ENCODE measurements around the gene GDF10. TPM values are rescaled to one million over a fixed set of nuclear protein-coding genes. Genes with fewer than 3 reads are reported as not detected.

GDF10 gene
- total and polyA plus RNA-seq, 3 donors from 2014 or later: 17.7 to 47.3 (median 34.4) TPM

DNA sequence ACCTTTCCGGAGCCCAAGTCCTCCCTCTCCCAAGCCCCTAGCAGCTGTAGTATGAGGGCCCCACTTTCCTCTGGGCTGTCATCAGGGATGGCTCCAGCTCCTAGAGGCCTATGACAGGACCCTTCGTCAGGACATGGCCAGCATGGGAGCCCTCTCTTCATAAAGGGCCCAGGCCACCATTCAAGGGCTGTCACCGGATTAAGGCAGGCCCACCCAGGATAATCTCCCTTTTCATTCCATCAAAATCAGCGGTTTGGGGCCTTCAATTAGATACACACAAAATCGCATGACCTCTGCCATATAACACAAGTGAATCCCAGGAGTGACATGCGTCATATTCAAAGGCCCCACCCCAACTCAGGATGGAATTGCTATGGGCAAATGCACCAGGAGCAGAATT lies 12.2 kb upstream of the GDF10 start:
- no peaks in the 10 kb centered on the region for H3K27me3 ChIP-seq
- no peaks in the 10 kb centered on the region for H3K36me3 ChIP-seq (ENCODE audit: low read depth, missing control alignments)
- H3K9me3 ChIP-seq: no peaks in the 10 kb centered on the region
- TF ChIP-seq POLR2A (IDR thresholded peaks at IDR 0.05): no peak
- TF ChIP-seq, protein P1, sequence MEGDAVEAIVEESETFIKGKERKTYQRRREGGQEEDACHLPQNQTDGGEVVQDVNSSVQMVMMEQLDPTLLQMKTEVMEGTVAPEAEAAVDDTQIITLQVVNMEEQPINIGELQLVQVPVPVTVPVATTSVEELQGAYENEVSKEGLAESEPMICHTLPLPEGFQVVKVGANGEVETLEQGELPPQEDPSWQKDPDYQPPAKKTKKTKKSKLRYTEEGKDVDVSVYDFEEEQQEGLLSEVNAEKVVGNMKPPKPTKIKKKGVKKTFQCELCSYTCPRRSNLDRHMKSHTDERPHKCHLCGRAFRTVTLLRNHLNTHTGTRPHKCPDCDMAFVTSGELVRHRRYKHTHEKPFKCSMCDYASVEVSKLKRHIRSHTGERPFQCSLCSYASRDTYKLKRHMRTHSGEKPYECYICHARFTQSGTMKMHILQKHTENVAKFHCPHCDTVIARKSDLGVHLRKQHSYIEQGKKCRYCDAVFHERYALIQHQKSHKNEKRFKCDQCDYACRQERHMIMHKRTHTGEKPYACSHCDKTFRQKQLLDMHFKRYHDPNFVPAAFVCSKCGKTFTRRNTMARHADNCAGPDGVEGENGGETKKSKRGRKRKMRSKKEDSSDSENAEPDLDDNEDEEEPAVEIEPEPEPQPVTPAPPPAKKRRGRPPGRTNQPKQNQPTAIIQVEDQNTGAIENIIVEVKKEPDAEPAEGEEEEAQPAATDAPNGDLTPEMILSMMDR (IDR thresholded peaks at IDR 0.05): no peak
- no peaks in the 10 kb centered on the region for H3K4me1 ChIP-seq
- no peak overlapping the region for H3K27ac ChIP-seq
- peak; percentile 7 for DNase-seq
- no peak overlapping the region for H3K4me3 ChIP-seq
- intact Hi-C loops (cut with DNase I; ENCODE audit: low total_unique reads): no loop called here
- 92 to 94% methylated on average over 6 of the region's 6 CpGs for WGBS, 2 donors

DNA sequence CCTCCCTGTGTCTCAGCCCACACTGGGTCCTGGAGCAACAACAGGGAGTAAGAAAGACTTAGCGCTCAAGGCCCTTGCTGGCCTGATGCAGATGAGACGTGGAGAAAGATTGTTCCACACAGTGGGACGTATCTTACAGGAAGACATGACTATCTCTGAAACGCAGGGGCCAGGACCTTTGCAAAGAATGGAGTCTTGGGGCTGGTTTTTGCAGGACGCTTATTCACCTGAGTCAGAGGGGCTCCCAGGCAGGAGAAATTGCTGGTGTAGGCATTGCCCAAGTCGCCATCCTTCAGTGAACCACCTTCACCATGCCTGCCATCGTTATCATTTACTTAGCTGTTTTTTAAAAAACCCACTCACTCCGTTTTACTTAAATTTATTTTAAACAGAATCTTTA lies 11.8 kb upstream of the GDF10 start:
- no peaks in the 10 kb centered on the region for H3K27me3 ChIP-seq
- no peaks in the 10 kb centered on the region for H3K9me3 ChIP-seq
- intact Hi-C loops (cut with DNase I; ENCODE audit: low total_unique reads): no loop called here
- WGBS, 2 donors: 93 to 96% methylated on average over 8 of the region's 8 CpGs
- TF ChIP-seq, protein P1 (IDR thresholded peaks at IDR 0.05): no peak
- TF ChIP-seq POLR2A (IDR thresholded peaks at IDR 0.05): no peak
- H3K4me3 ChIP-seq: no peak overlapping the region
- no peak overlapping the region for H3K27ac ChIP-seq
- H3K36me3 ChIP-seq (ENCODE audit: low read depth, missing control alignments): no peaks in the 10 kb centered on the region
- H3K4me1 ChIP-seq: no peaks in the 10 kb centered on the region
- peak; percentile 2 for DNase-seq

DNA sequence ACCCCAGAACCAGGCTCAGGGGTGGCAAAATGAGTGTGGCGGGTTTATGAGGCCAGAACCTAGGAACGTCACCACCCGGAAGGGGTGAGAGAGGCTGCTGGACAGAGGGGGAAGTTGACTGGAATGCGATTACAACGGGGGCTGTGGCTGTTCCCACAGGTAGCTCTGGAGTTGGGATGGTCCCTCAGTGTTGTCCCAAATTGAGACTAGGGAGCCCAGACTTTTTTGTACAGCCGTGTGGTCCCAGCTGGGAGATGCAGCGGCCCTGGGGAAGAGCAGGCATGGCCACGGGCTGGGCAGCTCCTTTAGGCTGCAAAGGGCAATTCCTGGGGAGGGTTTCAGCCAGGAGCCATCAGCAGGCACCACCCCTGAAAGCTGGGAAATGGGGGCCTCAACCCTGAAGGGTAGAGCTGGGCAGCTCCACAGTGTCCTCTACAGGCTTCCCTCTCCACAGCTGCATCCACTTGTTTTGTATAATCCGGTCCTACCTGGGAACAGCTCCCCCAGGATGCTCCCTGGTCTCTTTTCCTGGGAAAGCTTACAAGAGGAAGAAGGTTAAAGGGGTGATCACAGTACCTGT lies 11.0 kb upstream of the GDF10 start:
- H3K4me1 ChIP-seq: no peaks in the 10 kb centered on the region
- H3K4me3 ChIP-seq: no peak overlapping the region
- no peaks in the 10 kb centered on the region for H3K9me3 ChIP-seq
- no peaks in the 10 kb centered on the region for H3K36me3 ChIP-seq (ENCODE audit: low read depth, missing control alignments)
- H3K27me3 ChIP-seq: no peaks in the 10 kb centered on the region
- intact Hi-C loops (cut with DNase I; ENCODE audit: low total_unique reads): no loop called here
- TF ChIP-seq, protein P1 (IDR thresholded peaks at IDR 0.05): no peak
- no peak for TF ChIP-seq POLR2A (IDR thresholded peaks at IDR 0.05)
- WGBS, 2 donors: 73 to 82% methylated on average over 8 to 9 of the region's 9 CpGs
- DNase-seq: peak; percentile 10
- no peak overlapping the region for H3K27ac ChIP-seq

DNA sequence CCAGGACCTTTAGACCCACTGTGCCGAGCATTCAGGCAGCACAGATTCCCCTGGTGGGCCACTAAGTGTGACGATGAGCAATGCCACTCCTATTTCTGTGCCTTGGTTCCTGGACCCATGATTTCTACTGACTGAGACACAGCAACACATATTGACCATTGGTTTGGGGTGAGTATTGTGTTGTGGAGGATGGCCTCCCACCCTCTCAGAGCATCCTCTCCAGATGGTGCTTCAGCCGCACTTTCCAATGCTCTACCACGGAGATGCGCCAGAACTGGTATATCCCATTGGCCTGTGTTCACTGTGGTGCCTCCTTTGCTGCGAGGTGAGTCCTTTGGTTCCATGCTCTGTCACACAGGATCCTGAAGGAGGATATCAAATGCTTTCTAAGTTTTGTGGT lies 10.1 kb upstream of the GDF10 start:
- Histone ChIP-seq H3K4me3 (no peak overlapping the region), H3K4me1 (no peaks in the 10 kb centered on the region), H3K27me3 (no peaks in the 10 kb centered on the region), H3K27ac (no peak overlapping the region), H3K9me3 (no peaks in the 10 kb centered on the region), H3K36me3 (ENCODE audit: low read depth, missing control alignments) (no peaks in the 10 kb centered on the region)
- 93 to 95% methylated on average over 3 to 6 of the region's 6 CpGs for WGBS, 2 donors
- intact Hi-C loops (cut with DNase I; ENCODE audit: low total_unique reads): no loop called here
- TF ChIP-seq, protein P1 (IDR thresholded peaks at IDR 0.05): no peak
- TF ChIP-seq POLR2A (IDR thresholded peaks at IDR 0.05): no peak
- peak; percentile 3 for DNase-seq

DNA sequence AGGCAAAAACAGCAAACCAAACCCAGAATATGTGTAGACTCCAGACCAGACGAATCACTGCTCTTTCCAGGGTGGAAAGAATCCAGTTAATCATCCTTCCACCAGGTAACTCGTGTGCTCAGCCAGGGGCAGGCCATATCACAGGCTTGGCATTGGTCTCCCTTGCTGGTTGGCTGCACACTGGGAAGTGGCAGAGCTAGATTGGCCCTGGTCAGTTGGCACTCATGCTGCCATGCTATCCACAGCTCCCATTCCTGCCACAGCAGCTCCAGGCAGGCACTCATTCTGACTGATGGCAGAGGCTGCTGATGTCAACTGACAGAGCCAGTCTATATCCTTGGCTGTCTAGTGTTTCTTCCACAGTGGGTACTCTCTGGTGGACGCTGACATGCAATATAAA lies 9.7 kb upstream of the GDF10 start:
- Histone ChIP-seq H3K9me3 (no peaks in the 10 kb centered on the region), H3K4me1 (no peaks in the 10 kb centered on the region), H3K27ac (no peak overlapping the region), H3K36me3 (ENCODE audit: low read depth, missing control alignments) (no peaks in the 10 kb centered on the region), H3K27me3 (no peaks in the 10 kb centered on the region), H3K4me3 (no peak overlapping the region)
- intact Hi-C loops (cut with DNase I; ENCODE audit: low total_unique reads): no loop called here
- WGBS, 2 donors: 78 to 94% methylated on average over 3 of the region's 3 CpGs
- peak; percentile 8 for DNase-seq
- TF ChIP-seq, protein P1 (IDR thresholded peaks at IDR 0.05): no peak
- TF ChIP-seq POLR2A (IDR thresholded peaks at IDR 0.05): no peak

Measured in testis (tissue), 3 donors.